ENCODE results near the gene CFAP77. TPM values are rescaled to one million over a fixed set of nuclear protein-coding genes. Genes with fewer than 3 reads are reported as not detected.

CFAP77 gene
- polyA plus RNA-seq, 2 donors = not detected

DNA sequence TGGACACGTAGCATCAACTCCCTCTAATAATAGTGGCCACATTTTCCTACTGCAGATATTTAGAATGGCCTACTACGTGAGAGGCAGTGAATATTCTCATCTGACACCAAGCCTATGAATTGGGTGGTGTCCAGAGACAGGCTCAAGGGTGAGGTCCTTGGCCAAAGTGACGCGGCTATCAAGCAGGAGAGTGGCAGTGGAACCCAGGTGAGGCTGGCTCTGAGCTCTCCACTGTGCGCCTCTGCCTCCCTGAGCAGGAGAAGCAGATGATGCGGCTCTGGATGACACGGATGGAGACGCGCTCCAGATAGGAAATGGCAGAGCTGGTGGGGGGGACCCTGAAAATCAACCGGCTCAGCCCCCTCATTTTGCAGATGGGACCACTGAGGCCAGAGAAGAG, 69.7 kb downstream of the CFAP77 start:
- no peak overlapping the region for H3K4me3 ChIP-seq (ENCODE audit: low read depth in 1 of 2, low read length in 2 of 2)
- no peaks in the 10 kb centered on the region for H3K4me1 ChIP-seq (ENCODE audit: control insufficient read depth in 2 of 2, insufficient read depth in 2 of 2, low read length in 1 of 2)
- H3K27me3 ChIP-seq (ENCODE audit: control insufficient read depth in 1 of 2, insufficient read depth in 2 of 2, low read length in 2 of 2) = no peaks in the 10 kb centered on the region
- WGBS, 2 donors = 94% methylated on average over 10 of the region's 10 CpGs
- H3K27ac ChIP-seq (ENCODE audit: low read depth in 2 of 2, low read length in 1 of 2) = no peak overlapping the region
- no peaks in the 10 kb centered on the region for H3K9me3 ChIP-seq (ENCODE audit: control insufficient read depth in 2 of 2, insufficient read depth in 1 of 2, low read depth in 1 of 2, low read length in 1 of 2)
- no peaks in the 10 kb centered on the region for H3K36me3 ChIP-seq (ENCODE audit: control insufficient read depth in 2 of 2, insufficient read depth in 2 of 2, low read length in 1 of 2)

GRCh38 chr9:132481053-132481849, 71.2 kb downstream of the CFAP77 start:
- Histone ChIP-seq H3K9me3 (ENCODE audit: control insufficient read depth in 2 of 2, insufficient read depth in 1 of 2, low read depth in 1 of 2, low read length in 1 of 2) (no peaks in the 10 kb centered on the region), H3K4me1 (ENCODE audit: control insufficient read depth in 2 of 2, insufficient read depth in 2 of 2, low read length in 1 of 2) (no peaks in the 10 kb centered on the region), H3K27me3 (ENCODE audit: control insufficient read depth in 1 of 2, insufficient read depth in 2 of 2, low read length in 2 of 2) (no peaks in the 10 kb centered on the region), H3K27ac (ENCODE audit: low read depth in 2 of 2, low read length in 1 of 2) (no peak overlapping the region), H3K4me3 (ENCODE audit: low read depth in 1 of 2, low read length in 2 of 2) (no peak overlapping the region), H3K36me3 (ENCODE audit: control insufficient read depth in 2 of 2, insufficient read depth in 2 of 2, low read length in 1 of 2) (no peaks in the 10 kb centered on the region)
- WGBS, 2 donors = 59 to 73% methylated on average over 20 of the region's 20 CpGs

DNA sequence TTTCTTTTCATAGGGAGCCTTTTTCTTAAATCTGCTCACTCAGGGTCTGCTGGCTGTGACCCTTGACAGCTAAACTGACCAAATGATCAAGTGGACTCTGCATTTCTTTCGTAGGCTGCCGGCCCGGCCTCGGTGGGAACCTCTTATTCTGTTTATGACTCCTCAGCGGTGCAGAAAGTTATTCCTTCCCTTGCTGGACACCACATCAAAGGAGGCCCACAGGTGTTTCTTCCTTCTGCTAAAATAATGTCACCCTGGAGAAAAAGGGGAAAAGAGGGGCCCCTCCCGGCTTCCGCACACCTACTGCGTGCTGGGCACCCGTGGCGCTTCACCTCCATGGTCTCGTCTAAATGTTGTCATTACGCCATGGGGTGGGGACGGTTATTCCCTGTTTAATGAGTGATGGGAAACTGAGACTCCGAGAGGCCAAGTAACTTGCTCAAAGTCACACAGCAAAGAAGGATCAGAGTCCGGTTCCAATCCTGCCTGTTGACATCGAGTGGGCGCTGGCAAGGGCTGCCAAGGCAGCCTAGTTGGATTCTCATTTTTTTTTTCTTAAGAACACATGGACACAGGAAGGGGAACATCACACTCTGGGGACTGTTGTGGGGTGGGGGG, 72.3 kb downstream of the CFAP77 start:
- peaks cover 0 to 6% of the 10 kb centered on the region in 2 donors for H3K27me3 ChIP-seq (ENCODE audit: control insufficient read depth in 1 of 2, insufficient read depth in 2 of 2, low read length in 2 of 2)
- H3K9me3 ChIP-seq (ENCODE audit: control insufficient read depth in 2 of 2, insufficient read depth in 1 of 2, low read depth in 1 of 2, low read length in 1 of 2) = no peaks in the 10 kb centered on the region
- H3K4me3 ChIP-seq (ENCODE audit: low read depth in 1 of 2, low read length in 2 of 2) = no peak overlapping the region
- no peaks in the 10 kb centered on the region for H3K4me1 ChIP-seq (ENCODE audit: control insufficient read depth in 2 of 2, insufficient read depth in 2 of 2, low read length in 1 of 2)
- 72 to 79% methylated on average over 17 of the region's 17 CpGs for WGBS, 2 donors
- no peaks in the 10 kb centered on the region for H3K36me3 ChIP-seq (ENCODE audit: control insufficient read depth in 2 of 2, insufficient read depth in 2 of 2, low read length in 1 of 2)
- no peak overlapping the region for H3K27ac ChIP-seq (ENCODE audit: low read depth in 2 of 2, low read length in 1 of 2)

- H3K4me1 ChIP-seq (ENCODE audit: control insufficient read depth in 2 of 2, insufficient read depth in 2 of 2, low read length in 1 of 2) = no peaks in the 10 kb centered on the region
- H3K9me3 ChIP-seq (ENCODE audit: control insufficient read depth in 2 of 2, insufficient read depth in 1 of 2, low read depth in 1 of 2, low read length in 1 of 2) = peaks cover 0 to 2% of the 10 kb centered on the region in 2 donors
- H3K4me3 ChIP-seq (ENCODE audit: low read depth in 1 of 2, low read length in 2 of 2) = no peak overlapping the region
- no peaks in the 10 kb centered on the region for H3K36me3 ChIP-seq (ENCODE audit: control insufficient read depth in 2 of 2, insufficient read depth in 2 of 2, low read length in 1 of 2)
- H3K27ac ChIP-seq (ENCODE audit: low read depth in 2 of 2, low read length in 1 of 2) = no peak overlapping the region
- peaks cover 0 to 6% of the 10 kb centered on the region in 2 donors for H3K27me3 ChIP-seq (ENCODE audit: control insufficient read depth in 1 of 2, insufficient read depth in 2 of 2, low read length in 2 of 2)
- 74 to 77% methylated on average over 14 of the region's 14 CpGs for WGBS, 2 donors
Measured at GRCh38 chr9:132485393-132485792, 75.4 kb downstream of the CFAP77 start.

GRCh38 chr9:132486706-132487350, 76.8 kb downstream of the CFAP77 start:
- Histone ChIP-seq H3K4me1 (ENCODE audit: control insufficient read depth in 2 of 2, insufficient read depth in 2 of 2, low read length in 1 of 2) (no peaks in the 10 kb centered on the region), H3K36me3 (ENCODE audit: control insufficient read depth in 2 of 2, insufficient read depth in 2 of 2, low read length in 1 of 2) (no peaks in the 10 kb centered on the region), H3K27ac (ENCODE audit: low read depth in 2 of 2, low read length in 1 of 2) (no peak overlapping the region), H3K9me3 (ENCODE audit: control insufficient read depth in 2 of 2, insufficient read depth in 1 of 2, low read depth in 1 of 2, low read length in 1 of 2) (peaks cover 0 to 2% of the 10 kb centered on the region in 2 donors), H3K4me3 (ENCODE audit: low read depth in 1 of 2, low read length in 2 of 2) (no peak overlapping the region), H3K27me3 (ENCODE audit: control insufficient read depth in 1 of 2, insufficient read depth in 2 of 2, low read length in 2 of 2) (peaks cover 0 to 6% of the 10 kb centered on the region in 2 donors)
- WGBS, 2 donors = 33 to 35% methylated on average over 29 to 32 of the region's 32 CpGs

DNA sequence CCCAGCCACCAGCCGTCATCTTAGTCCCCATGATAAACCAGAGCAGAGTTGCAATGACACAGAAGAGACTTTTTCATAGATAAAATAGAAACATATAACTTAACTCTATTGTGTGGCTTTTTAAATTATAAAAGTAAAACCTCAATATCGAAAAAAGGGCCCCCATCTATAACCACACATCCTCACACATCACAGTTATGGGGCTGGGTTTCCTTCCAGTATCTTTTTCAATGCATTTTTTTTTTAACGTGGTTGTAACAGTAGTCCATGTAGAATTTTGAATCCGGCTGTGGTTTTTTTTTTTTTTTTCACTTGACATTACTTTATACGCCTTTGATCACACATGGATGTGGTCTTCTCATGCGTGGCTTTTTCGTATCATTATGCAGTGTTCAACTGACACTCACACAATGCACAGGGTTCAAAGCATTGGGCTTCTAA, 77.4 kb downstream of the CFAP77 start:
- Histone ChIP-seq H3K36me3 (ENCODE audit: control insufficient read depth in 2 of 2, insufficient read depth in 2 of 2, low read length in 1 of 2) (no peaks in the 10 kb centered on the region), H3K9me3 (ENCODE audit: control insufficient read depth in 2 of 2, insufficient read depth in 1 of 2, low read depth in 1 of 2, low read length in 1 of 2) (peaks cover 0 to 2% of the 10 kb centered on the region in 2 donors), H3K4me3 (ENCODE audit: low read depth in 1 of 2, low read length in 2 of 2) (no peak overlapping the region), H3K4me1 (ENCODE audit: control insufficient read depth in 2 of 2, insufficient read depth in 2 of 2, low read length in 1 of 2) (no peaks in the 10 kb centered on the region), H3K27ac (ENCODE audit: low read depth in 2 of 2, low read length in 1 of 2) (no peak overlapping the region), H3K27me3 (ENCODE audit: control insufficient read depth in 1 of 2, insufficient read depth in 2 of 2, low read length in 2 of 2) (peaks cover 0 to 6% of the 10 kb centered on the region in 2 donors)
- 71 to 77% methylated on average over 7 of the region's 7 CpGs for WGBS, 2 donors

- Histone ChIP-seq H3K4me3 (ENCODE audit: low read depth in 1 of 2, low read length in 2 of 2) (no peak overlapping the region), H3K4me1 (ENCODE audit: control insufficient read depth in 2 of 2, insufficient read depth in 2 of 2, low read length in 1 of 2) (no peaks in the 10 kb centered on the region), H3K27ac (ENCODE audit: low read depth in 2 of 2, low read length in 1 of 2) (no peak overlapping the region), H3K27me3 (ENCODE audit: control insufficient read depth in 1 of 2, insufficient read depth in 2 of 2, low read length in 2 of 2) (peaks cover 0 to 6% of the 10 kb centered on the region in 2 donors), H3K9me3 (ENCODE audit: control insufficient read depth in 2 of 2, insufficient read depth in 1 of 2, low read depth in 1 of 2, low read length in 1 of 2) (peaks cover 0 to 2% of the 10 kb centered on the region in 2 donors), H3K36me3 (ENCODE audit: control insufficient read depth in 2 of 2, insufficient read depth in 2 of 2, low read length in 1 of 2) (no peaks in the 10 kb centered on the region)
- 30 to 35% methylated on average over 7 of the region's 7 CpGs for WGBS, 2 donors
Measured at GRCh38 chr9:132487980-132488535, 78.0 kb downstream of the CFAP77 start.

- peaks cover 0 to 2% of the 10 kb centered on the region in 2 donors for H3K9me3 ChIP-seq (ENCODE audit: control insufficient read depth in 2 of 2, insufficient read depth in 1 of 2, low read depth in 1 of 2, low read length in 1 of 2)
- 40 to 44% methylated on average over 9 of the region's 9 CpGs for WGBS, 2 donors
Measured at GRCh38 chr9:132488626-132489025, 78.6 kb downstream of the CFAP77 start.

GRCh38 chr9:132489536-132489935, 79.5 kb downstream of the CFAP77 start:
- H3K36me3 ChIP-seq (ENCODE audit: control insufficient read depth in 2 of 2, insufficient read depth in 2 of 2, low read length in 1 of 2) = no peaks in the 10 kb centered on the region
- no peaks in the 10 kb centered on the region for H3K4me1 ChIP-seq (ENCODE audit: control insufficient read depth in 2 of 2, insufficient read depth in 2 of 2, low read length in 1 of 2)
- no peak overlapping the region for H3K4me3 ChIP-seq (ENCODE audit: low read depth in 1 of 2, low read length in 2 of 2)
- peaks cover 0 to 2% of the 10 kb centered on the region in 2 donors for H3K9me3 ChIP-seq (ENCODE audit: control insufficient read depth in 2 of 2, insufficient read depth in 1 of 2, low read depth in 1 of 2, low read length in 1 of 2)
- H3K27ac ChIP-seq (ENCODE audit: low read depth in 2 of 2, low read length in 1 of 2) = no peak overlapping the region
- H3K27me3 ChIP-seq (ENCODE audit: control insufficient read depth in 1 of 2, insufficient read depth in 2 of 2, low read length in 2 of 2) = peaks cover 0 to 6% of the 10 kb centered on the region in 2 donors
- whole genome bisulfite sequencing, 2 donors = 70 to 76% methylated on average over 9 of the region's 9 CpGs

More at GRCh38 chr9:132488626-132489025, 78.6 kb downstream of the CFAP77 start:
- no peaks in the 10 kb centered on the region for H3K36me3 ChIP-seq (ENCODE audit: control insufficient read depth in 2 of 2, insufficient read depth in 2 of 2, low read length in 1 of 2)
- peaks cover 0 to 6% of the 10 kb centered on the region in 2 donors for H3K27me3 ChIP-seq (ENCODE audit: control insufficient read depth in 1 of 2, insufficient read depth in 2 of 2, low read length in 2 of 2)
- no peak overlapping the region for H3K4me3 ChIP-seq (ENCODE audit: low read depth in 1 of 2, low read length in 2 of 2)
- no peaks in the 10 kb centered on the region for H3K4me1 ChIP-seq (ENCODE audit: control insufficient read depth in 2 of 2, insufficient read depth in 2 of 2, low read length in 1 of 2)
- H3K27ac ChIP-seq (ENCODE audit: low read depth in 2 of 2, low read length in 1 of 2) = no peak overlapping the region
